Activated T-cell treated with anti-CD3 and anti-CD28 coated beads for 48 hours (primary cell): ENCODE results near the gene AHNAK2.

Experiments used
- DNase-seq: peaks from one replicate; pipeline ENCODE4 v3.0.0-alpha.2; 2020; ENCODE audit warnings: low read depth

The AHNAK2 gene

GRCh38 chr14:104937694-104938365, 40.3 kb downstream of the AHNAK2 start:
- no peak for DNase-seq

- no peak for DNase-seq
These were observed 41.0 kb downstream of the AHNAK2 start for GRCh38 chr14:104937161-104937560.

- DNase-seq: no peak
These were observed 41.6 kb downstream of the AHNAK2 start for GRCh38 chr14:104936361-104937155.

- no peak for DNase-seq
These were observed 42.2 kb downstream of the AHNAK2 start for GRCh38 chr14:104935955-104936354.

- DNase-seq: no peak
These were observed 43.0 kb downstream of the AHNAK2 start for GRCh38 chr14:104935026-104935650.

- DNase-seq: no peak
These were observed 44.1 kb downstream of the AHNAK2 start for GRCh38 chr14:104933746-104934733.

- peak; percentile 87 for DNase-seq
These were observed 45.2 kb downstream of the AHNAK2 start for GRCh38 chr14:104932676-104933631.

GRCh38 chr14:104931771-104932675, 46.2 kb downstream of the AHNAK2 start:
- DNase-seq: no peak

GRCh38 chr14:104931304-104931770, 46.8 kb downstream of the AHNAK2 start:
- DNase-seq: no peak

GRCh38 chr14:104930526-104931303, 47.5 kb downstream of the AHNAK2 start:
- no peak for DNase-seq

GRCh38 chr14:104929268-104930230, 48.6 kb downstream of the AHNAK2 start:
- no peak for DNase-seq

GRCh38 chr14:104928391-104929133, 49.6 kb downstream of the AHNAK2 start:
- DNase-seq: no peak

GRCh38 chr14:104927901-104928300, 50.3 kb downstream of the AHNAK2 start:
- DNase-seq: no peak

- no peak for DNase-seq
These were observed 50.8 kb downstream of the AHNAK2 start for GRCh38 chr14:104927432-104927816.

- DNase-seq: peak; percentile 18
These were observed 51.3 kb downstream of the AHNAK2 start for GRCh38 chr14:104926619-104927431.
